GM19193 (cell line): ENCODE measurements around the gene PDK2.

Source experiments
- POLR2A ChIP-seq: IDR thresholded peaks from 4 replicates; pipeline ENCODE4 v1.6.1; 2011; ENCODE audit not compliant: insufficient read depth, insufficient read length; ENCODE audit errors: extremely low read depth

The PDK2 gene

DNA sequence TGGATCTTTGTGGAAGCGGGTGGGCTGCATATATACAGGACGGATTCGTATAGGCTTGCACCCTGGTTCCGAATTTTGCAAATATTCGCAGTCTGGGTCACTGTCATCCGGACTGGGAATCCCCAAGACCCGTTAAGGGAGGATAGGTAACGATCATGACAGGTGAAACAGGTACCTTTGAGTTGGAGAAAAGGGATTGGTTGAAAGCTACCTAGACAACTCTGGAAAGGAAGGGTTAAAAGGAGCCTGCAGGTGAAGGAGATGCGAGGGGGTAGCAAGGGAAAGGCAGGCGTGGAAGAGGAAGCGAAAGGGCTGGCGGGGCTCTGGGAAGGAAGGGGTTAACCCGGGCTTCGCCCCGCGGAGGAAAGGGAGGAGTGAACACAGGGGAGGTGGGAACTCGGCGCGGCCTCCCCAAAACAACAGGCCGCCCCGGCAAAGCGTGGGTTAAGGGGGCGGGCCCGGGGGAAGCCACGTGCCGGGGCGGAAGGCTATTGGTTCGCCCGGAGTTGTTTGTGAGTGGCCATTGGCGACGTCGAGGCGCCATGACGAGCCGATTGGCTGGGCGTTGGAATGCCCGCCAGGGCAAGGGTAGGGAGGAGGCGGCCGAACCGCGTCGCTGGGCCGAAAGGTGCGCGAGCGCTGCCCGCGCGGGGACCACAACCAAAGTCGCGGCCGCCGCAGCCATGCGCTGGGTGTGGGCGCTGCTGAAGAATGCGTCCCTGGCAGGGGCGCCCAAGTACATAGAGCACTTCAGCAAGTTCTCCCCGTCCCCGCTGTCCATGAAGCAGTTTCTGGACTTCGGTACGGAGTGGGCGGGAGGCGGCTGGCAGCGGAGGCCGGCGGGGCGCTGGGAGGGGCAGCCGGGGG lies at the start of gene PDK2:
Gene PDK2 (plus strand): TSS at position 599 of the 867 bp plus-strand sequence. CDS start 85 bp downstream, at position 684.
- TF ChIP-seq POLR2A, result peak; percentile 52

DNA sequence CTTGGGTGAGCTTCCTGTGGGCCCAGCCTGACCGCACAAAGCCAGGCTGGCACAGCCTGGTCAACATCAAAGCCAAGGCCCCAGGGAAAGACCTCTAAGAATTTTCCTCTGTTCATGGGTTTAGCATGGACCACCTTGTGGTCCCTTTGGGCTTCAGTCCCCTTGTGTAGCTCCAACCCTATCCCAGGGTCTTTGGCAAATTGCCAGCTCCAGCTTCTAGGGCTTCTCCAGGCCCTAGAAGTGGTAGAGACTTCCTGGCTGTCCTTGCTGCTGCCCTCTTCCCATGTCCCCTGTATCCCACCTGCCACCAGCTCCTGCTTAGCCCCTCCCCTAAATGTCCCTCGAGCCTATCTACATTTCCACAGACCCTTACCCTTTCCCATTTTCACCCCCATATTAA lies 49.0 kb upstream of the PDK2 start:
- TF ChIP-seq POLR2A, result no peak

GRCh38 chr17:50046667-50047066 lies 48.5 kb upstream of the PDK2 start:
- TF ChIP-seq POLR2A, result no peak

GRCh38 chr17:50047083-50047482 lies 48.1 kb upstream of the PDK2 start:
- no peak for TF ChIP-seq POLR2A

GRCh38 chr17:50047488-50048126 lies 47.5 kb upstream of the PDK2 start:
- TF ChIP-seq POLR2A, result no peak

DNA sequence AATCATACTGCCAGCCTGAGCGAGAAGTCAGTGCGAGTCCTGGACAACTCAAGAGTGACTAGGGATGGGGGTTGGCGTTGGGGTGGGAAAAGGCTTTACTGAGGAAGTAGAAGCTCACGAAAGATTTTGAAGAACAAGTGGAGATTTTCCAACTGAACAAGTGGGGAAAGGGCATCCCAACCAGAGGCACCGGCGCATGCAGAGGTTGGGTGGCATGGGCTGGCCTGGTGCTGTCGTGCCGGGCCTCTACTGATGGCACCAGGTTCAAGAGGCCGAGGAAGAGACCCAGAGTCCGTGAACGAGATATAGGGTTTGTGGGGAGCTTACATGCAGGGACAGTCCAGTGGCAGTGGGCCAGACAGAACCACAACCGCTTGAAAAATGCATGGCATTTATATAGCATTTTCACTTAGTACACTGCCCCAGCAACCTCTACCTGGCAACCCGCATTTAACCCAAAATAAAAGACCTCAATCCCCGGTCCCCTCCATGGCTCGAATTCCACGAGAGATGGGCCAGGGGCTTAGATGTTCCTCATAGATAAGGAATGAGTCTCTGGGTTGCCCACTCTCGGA lies 46.9 kb upstream of the PDK2 start:
- no peak for TF ChIP-seq POLR2A

DNA sequence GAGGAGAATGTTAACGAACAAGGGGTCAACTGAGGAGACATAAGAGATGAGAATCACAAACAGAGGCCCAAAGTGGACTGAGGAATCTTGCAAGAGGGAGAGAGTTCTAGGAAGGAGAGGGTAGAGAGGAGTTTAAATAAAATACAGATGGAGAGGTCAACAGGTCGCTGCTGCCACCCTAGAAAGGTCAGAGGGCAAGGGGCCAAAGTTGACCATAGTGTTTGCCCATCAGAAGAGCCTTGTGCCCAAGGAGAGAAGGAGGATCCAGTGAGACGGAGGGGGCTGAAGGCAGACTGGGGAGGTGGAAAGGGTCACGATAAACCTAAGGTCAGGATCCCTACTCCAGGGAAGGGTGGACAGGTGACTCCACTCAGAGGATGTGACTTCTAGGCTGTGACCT lies 46.2 kb upstream of the PDK2 start:
- TF ChIP-seq POLR2A, result no peak

- TF ChIP-seq POLR2A, result no peak
Observed at GRCh38 chr17:50049636-50050035, 45.5 kb upstream of the PDK2 start.

- TF ChIP-seq POLR2A, result no peak
Observed at GRCh38 chr17:50050431-50051032, 44.6 kb upstream of the PDK2 start.

- no peak for TF ChIP-seq POLR2A
Observed at GRCh38 chr17:50051082-50051576, 44.0 kb upstream of the PDK2 start.

- TF ChIP-seq POLR2A, result no peak
Observed at GRCh38 chr17:50051606-50052005, 43.5 kb upstream of the PDK2 start.

DNA sequence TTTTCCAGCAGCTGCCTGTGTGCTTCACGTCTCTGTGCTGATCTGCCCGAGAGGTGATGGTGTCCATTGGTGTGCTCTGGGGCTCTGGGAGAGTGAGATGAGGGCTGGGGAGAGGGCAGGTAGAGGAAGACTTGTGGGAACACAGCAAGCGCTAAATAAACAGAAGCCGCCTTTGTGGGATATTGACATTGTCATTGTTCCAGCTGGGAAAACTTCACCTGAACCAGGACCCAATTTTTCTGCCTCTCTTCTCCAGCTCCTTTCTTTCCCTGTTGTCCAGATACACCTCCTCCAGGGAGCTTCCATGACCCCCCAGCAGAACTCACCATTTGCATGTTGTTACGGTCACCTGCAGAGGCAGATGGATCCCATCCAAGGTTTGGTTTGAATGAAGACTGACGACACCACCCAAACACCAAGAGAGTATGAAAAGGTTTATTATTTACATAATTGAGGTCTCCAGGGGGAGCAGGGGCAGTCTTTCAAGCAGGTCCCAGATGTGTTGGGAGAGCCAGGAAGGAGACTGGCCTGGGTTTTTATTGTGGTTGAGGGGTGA lies 42.8 kb upstream of the PDK2 start:
- TF ChIP-seq POLR2A, result no peak

DNA sequence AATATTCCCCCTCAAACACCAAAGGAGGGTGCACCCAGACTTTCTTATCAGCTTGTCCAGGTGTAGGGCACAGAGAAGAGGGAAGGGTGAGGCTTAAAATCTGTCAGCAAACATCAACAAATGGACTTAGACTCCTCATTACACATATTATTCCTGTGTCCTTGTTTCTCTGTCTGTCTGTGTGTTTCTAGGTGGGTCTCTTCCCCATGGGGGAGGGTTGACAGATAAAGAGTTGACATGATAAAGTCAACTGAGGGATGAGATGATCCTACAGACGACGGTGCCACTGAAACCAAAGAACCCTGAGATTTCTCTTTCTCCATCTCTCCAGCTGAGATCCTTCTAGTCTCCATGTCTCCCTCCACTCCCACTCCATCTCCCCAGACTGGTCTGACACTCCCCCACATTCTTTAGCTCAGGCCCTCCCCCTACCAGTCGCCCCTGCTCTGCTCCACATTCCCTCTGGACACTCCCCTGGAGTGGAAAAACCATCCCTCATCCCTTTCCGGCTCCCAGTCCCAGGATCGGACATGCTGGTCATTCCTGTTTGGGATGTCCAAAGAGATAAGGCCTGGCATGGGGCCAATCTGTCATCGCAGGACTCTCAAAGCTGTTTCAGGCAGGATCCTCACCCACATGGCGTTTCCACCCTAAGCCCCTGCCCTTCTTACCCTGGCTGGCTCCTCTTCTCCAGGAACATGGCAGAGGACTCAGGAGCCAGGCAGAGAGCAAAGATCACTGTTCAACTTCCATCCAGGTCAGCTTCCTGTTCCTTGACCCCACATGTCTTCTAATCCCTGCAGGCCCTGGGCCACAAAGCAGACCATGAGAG lies 42.1 kb upstream of the PDK2 start:
- no peak for TF ChIP-seq POLR2A

DNA sequence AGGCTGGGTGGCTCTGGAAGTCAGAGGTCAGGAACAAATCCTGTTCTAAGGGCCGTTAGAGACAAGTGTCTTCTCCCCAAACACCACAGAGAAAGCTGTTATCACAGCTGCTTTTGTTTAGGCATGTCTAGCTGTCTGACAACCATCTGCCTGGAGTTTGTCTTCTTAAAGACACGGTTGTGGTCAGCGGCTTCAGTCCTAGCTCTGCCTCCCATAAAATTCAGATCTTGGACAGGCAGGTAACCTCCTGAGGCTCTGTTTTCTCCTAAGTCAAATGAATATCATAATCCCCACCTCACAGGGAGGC lies 41.5 kb upstream of the PDK2 start:
- TF ChIP-seq POLR2A, result no peak
